ENCODE results near the gene DNAJC17. TPM values are rescaled to one million over a fixed set of nuclear protein-coding genes. Genes with fewer than 3 reads are reported as not detected.

Gene DNAJC17
- total RNA-seq, 1 donor = 21.6 TPM

- no peak for TF ChIP-seq CTCF (IDR thresholded peaks at IDR 0.05; ENCODE audit: insufficient read depth, low read length)
- DNase-seq (ENCODE audit: low read depth) = peak; percentile 95
- H3K4me3 ChIP-seq (ENCODE audit: low read depth, low read length) = no peak overlapping the region
Observed at GRCh38 chr15:40793216-40793989, 13.9 kb downstream of the DNAJC17 start.

GRCh38 chr15:40792394-40792793 lies 14.9 kb downstream of the DNAJC17 start:
- H3K4me3 ChIP-seq (ENCODE audit: low read depth, low read length) = no peak overlapping the region
- TF ChIP-seq CTCF (IDR thresholded peaks at IDR 0.05; ENCODE audit: insufficient read depth, low read length) = no peak
- no peak for DNase-seq (ENCODE audit: low read depth)

GRCh38 chr15:40790718-40791117 lies 16.6 kb downstream of the DNAJC17 start:
- TF ChIP-seq CTCF (IDR thresholded peaks at IDR 0.05; ENCODE audit: insufficient read depth, low read length) = no peak
- H3K4me3 ChIP-seq (ENCODE audit: low read depth, low read length) = no peak overlapping the region
- DNase-seq (ENCODE audit: low read depth) = peak; percentile 12

- no peak for TF ChIP-seq CTCF (IDR thresholded peaks at IDR 0.05; ENCODE audit: insufficient read depth, low read length)
- no peak for DNase-seq (ENCODE audit: low read depth)
- H3K4me3 ChIP-seq (ENCODE audit: low read depth, low read length) = no peak overlapping the region
Observed at GRCh38 chr15:40789999-40790398, 17.3 kb downstream of the DNAJC17 start.

- no peak for TF ChIP-seq CTCF (IDR thresholded peaks at IDR 0.05; ENCODE audit: insufficient read depth, low read length)
- H3K4me3 ChIP-seq (ENCODE audit: low read depth, low read length) = no peak overlapping the region
- DNase-seq (ENCODE audit: low read depth) = no peak
Observed at GRCh38 chr15:40789119-40789518, 18.2 kb downstream of the DNAJC17 start.

GRCh38 chr15:40787991-40788390 lies 19.3 kb downstream of the DNAJC17 start:
- TF ChIP-seq CTCF (IDR thresholded peaks at IDR 0.05; ENCODE audit: insufficient read depth, low read length) = no peak
- H3K4me3 ChIP-seq (ENCODE audit: low read depth, low read length) = no peak overlapping the region
- no peak for DNase-seq (ENCODE audit: low read depth)
